Measurements from ENCODE around the gene PCDHA9.

GRCh38 chr5:140806834-140807775 is 41.1 kb upstream of the PCDHA9 start, which contains the start of gene PCDHA4:
- TF ChIP-seq CTCF (IDR thresholded peaks at IDR 0.05) (peak in 2 of 6 experiments; percentile 3 to 15), POLR2A (IDR thresholded peaks at IDR 0.05) (no peak)
